ENCODE data around the gene PPM1N. TPM values are rescaled to one million over a fixed set of nuclear protein-coding genes. Genes with fewer than 3 reads are reported as not detected.

The PPM1N gene
- total and polyA plus RNA-seq, 7 donors: 0.29 to 0.90 (median 0.46) TPM; not detected in 3

GRCh38 chr19:45514376-45515051, 16.3 kb downstream of the PPM1N start:
- Histone ChIP-seq H3K4me3 (no peak overlapping the region), H3K9me3 (no peaks in the 10 kb centered on the region), H3K36me3 (ENCODE audit: insufficient read depth in 1 of 2, low read depth in 1 of 2) (peaks cover 0 to 21% of the 10 kb centered on the region in 2 donors), H3K27ac (peak overlapping the region; percentile 55), H3K27me3 (ENCODE audit: insufficient read depth in 3 of 3, low read length in 2 of 3) (no peaks in the 10 kb centered on the region), H3K4me1 (peaks cover 15% of the 10 kb centered on the region)
- TF ChIP-seq CTCF (IDR thresholded peaks at IDR 0.05): no peak
- ATAC-seq (peak in 3 of 4 donors; percentile 29 to 31 (median 30)), DNase-seq (no peak)
- intact Hi-C loops (cut with DNase I): no loop called here
- WGBS, 3 donors: 49 to 52% (median 50%) methylated on average over 13 of the region's 13 CpGs

GRCh38 chr19:45515081-45515624, 16.9 kb downstream of the PPM1N start:
- Histone ChIP-seq H3K27me3 (ENCODE audit: insufficient read depth in 3 of 3, low read length in 2 of 3) (no peaks in the 10 kb centered on the region), H3K27ac (peak overlapping the region; percentile 55), H3K9me3 (no peaks in the 10 kb centered on the region), H3K4me3 (no peak overlapping the region), H3K4me1 (peaks cover 15% of the 10 kb centered on the region), H3K36me3 (ENCODE audit: insufficient read depth in 1 of 2, low read depth in 1 of 2) (peaks cover 2 to 25% of the 10 kb centered on the region in 2 donors)
- no peak for TF ChIP-seq CTCF (IDR thresholded peaks at IDR 0.05)
- WGBS, 3 donors: 72 to 83% (median 78%) methylated on average over 10 of the region's 10 CpGs
- DNase-seq (peak; percentile 37 to 62), ATAC-seq (peak in 3 of 4 donors; percentile 24 to 42 (median 28))
- intact Hi-C loops (cut with DNase I): no loop called here

GRCh38 chr19:45515807-45516401, 17.7 kb downstream of the PPM1N start:
- intact Hi-C loops (cut with DNase I): no loop called here
- no peaks in the 10 kb centered on the region for H3K27me3 ChIP-seq (ENCODE audit: insufficient read depth in 3 of 3, low read length in 2 of 3)
- no peaks in the 10 kb centered on the region for H3K9me3 ChIP-seq
- ATAC-seq: peak in 2 of 4 donors; percentile 6 to 26
- peaks cover 4 to 33% of the 10 kb centered on the region in 2 donors for H3K36me3 ChIP-seq (ENCODE audit: insufficient read depth in 1 of 2, low read depth in 1 of 2)
- H3K4me3 ChIP-seq: no peak overlapping the region
- H3K27ac ChIP-seq: no peak overlapping the region
- TF ChIP-seq CTCF (IDR thresholded peaks at IDR 0.05): no peak
- peaks cover 15% of the 10 kb centered on the region for H3K4me1 ChIP-seq
- WGBS, 3 donors: 74 to 82% (median 78%) methylated on average over 9 of the region's 9 CpGs
- no peak for DNase-seq

GRCh38 chr19:45517238-45517637, 19.0 kb downstream of the PPM1N start:
- TF ChIP-seq CTCF (IDR thresholded peaks at IDR 0.05): no peak
- H3K4me1 ChIP-seq: peaks cover 7% of the 10 kb centered on the region
- H3K36me3 ChIP-seq (ENCODE audit: insufficient read depth in 1 of 2, low read depth in 1 of 2): peaks cover 6 to 45% of the 10 kb centered on the region in 2 donors
- ATAC-seq (no peak), DNase-seq (peak in 1 of 2 donors; percentile 3)
- H3K9me3 ChIP-seq: no peaks in the 10 kb centered on the region
- WGBS, 3 donors: 60 to 67% (median 64%) methylated on average over 7 of the region's 7 CpGs
- H3K27ac ChIP-seq: no peak overlapping the region
- H3K4me3 ChIP-seq: no peak overlapping the region
- intact Hi-C loops (cut with DNase I): no loop called here
- no peaks in the 10 kb centered on the region for H3K27me3 ChIP-seq (ENCODE audit: insufficient read depth in 3 of 3, low read length in 2 of 3)

Data from psoas muscle (tissue), 8 donors.